ENCODE data around the gene TMTC4.

DNA sequence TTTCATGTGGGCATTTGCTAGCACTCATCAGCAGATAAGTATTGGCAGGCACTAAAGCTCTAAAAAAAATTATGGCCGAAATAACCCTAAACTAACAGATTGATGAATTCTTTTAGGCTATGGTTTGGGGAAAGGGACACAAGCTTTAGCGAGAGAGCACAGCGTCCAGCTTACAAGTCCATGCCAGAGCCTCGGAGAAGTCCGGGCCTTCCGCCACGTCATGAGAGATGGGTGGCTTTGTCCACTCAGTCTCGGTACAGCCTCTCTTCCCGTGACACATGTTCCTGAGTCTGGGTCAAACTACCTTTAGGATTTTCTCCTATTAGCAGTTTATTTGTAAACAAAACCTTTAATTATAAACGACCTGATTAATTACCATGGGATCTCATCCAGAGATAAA lies 27.7 kb downstream of the TMTC4 start:
- TF ChIP-seq, protein P1, sequence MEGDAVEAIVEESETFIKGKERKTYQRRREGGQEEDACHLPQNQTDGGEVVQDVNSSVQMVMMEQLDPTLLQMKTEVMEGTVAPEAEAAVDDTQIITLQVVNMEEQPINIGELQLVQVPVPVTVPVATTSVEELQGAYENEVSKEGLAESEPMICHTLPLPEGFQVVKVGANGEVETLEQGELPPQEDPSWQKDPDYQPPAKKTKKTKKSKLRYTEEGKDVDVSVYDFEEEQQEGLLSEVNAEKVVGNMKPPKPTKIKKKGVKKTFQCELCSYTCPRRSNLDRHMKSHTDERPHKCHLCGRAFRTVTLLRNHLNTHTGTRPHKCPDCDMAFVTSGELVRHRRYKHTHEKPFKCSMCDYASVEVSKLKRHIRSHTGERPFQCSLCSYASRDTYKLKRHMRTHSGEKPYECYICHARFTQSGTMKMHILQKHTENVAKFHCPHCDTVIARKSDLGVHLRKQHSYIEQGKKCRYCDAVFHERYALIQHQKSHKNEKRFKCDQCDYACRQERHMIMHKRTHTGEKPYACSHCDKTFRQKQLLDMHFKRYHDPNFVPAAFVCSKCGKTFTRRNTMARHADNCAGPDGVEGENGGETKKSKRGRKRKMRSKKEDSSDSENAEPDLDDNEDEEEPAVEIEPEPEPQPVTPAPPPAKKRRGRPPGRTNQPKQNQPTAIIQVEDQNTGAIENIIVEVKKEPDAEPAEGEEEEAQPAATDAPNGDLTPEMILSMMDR (conservative IDR thresholded peaks at IDR 0.05; ENCODE audit: low read length), result no peak
- no peak for TF ChIP-seq EZH2phosphoT487 (IDR thresholded peaks at IDR 0.05; ENCODE audit: borderline replicate concordance, low read depth, low read length)
